Heart left ventricle (tissue), 13 donors: ENCODE measurements around the gene SOX6.

Source experiments
- POLR2A ChIP-seq, 2 donors: fragments of 450-650 bp; IDR thresholded peaks; one replicate each; pipeline ENCODE4 v1.6.1; 2017; ENCODE audit warnings: antibody characterized with exemption in 2 of 2, mild to moderate bottlenecking in 2 of 2, moderate library complexity in 2 of 2
- TF ChIP-seq, protein P1 (sequence below), 12 donors: fragments of 200-600 bp; sonication (generic) in 4 of 12; IDR thresholded peaks; one replicate each; pipeline versions ENCODE4 v1.5.0 to v1.8.0; 2018 to 2022; ENCODE audit warnings: antibody characterized with exemption in 12 of 12, mild to moderate bottlenecking in 5 of 12
- donor health status: ischemic (EF 13 %, LVEDD 7.1; RV severe dilation, severe dysfunction).
- donor health status: DM: no; HTN: yes; CAD: no.
- donor health status: DM: no; HTN: no; CAD: no.
- donor health status: ischemic (EF 25% LVEDD 6.9; RV normal size, moderate dysfunction).
- donor health status: ischemic (EF 25% LVEDD 5.7; RV mildly dilated, moderate dysfunction).
- donor health status: ischemic (EF 35%, LVEDD 5.7; RV mildly dilated, moderate dysfunction).
- donor health status: nonischemic (EF 11% LVEDD 7.7; RV severe dilation, severe dysfunction).
- donor health status: DM: yes; HTN: yes; CAD: no.
- donor health status: PGD.
- donor health status: ischemic (EF 29% LVEDD 5.4; RV normal size, mild dysfunction).
- donor health status: nonischemic (EF 23%, LVEDD 6.1; RV moderate dilation, normal function).

DNA sequence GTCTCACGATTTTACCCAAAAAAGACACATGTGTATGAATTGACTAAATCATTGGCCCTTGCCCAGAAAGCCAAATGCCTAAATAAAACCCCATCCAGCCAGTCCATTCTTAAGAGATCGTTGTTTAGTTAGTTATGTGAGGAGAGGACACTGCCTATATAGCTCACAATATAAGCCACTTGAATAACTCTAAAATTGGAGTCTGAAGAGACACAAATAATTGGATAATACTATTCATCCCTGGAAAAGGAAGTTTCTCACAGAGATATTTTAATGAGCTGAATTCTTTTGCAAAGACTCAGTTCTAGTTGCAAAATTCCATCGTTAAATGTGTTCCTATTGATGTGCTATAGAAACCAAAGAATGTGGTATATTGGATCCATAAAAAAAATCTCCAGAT lies 176.7 kb downstream of the SOX6 start:
- TF ChIP-seq, protein P1, sequence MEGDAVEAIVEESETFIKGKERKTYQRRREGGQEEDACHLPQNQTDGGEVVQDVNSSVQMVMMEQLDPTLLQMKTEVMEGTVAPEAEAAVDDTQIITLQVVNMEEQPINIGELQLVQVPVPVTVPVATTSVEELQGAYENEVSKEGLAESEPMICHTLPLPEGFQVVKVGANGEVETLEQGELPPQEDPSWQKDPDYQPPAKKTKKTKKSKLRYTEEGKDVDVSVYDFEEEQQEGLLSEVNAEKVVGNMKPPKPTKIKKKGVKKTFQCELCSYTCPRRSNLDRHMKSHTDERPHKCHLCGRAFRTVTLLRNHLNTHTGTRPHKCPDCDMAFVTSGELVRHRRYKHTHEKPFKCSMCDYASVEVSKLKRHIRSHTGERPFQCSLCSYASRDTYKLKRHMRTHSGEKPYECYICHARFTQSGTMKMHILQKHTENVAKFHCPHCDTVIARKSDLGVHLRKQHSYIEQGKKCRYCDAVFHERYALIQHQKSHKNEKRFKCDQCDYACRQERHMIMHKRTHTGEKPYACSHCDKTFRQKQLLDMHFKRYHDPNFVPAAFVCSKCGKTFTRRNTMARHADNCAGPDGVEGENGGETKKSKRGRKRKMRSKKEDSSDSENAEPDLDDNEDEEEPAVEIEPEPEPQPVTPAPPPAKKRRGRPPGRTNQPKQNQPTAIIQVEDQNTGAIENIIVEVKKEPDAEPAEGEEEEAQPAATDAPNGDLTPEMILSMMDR (IDR thresholded peaks at IDR 0.05) = no peak
- no peak for TF ChIP-seq POLR2A (IDR thresholded peaks at IDR 0.05)
